GM04503 (cell line): ENCODE measurements around the gene FBXL7.

Experiments
- DNase-seq: peaks from one replicate; pipeline ENCODE4 v3.0.0-alpha.2; 2012; ENCODE audit warnings: low read depth

Gene FBXL7

GRCh38 chr5:15893866-15894265 lies 393.9 kb downstream of the FBXL7 start:
- no peak for DNase-seq

GRCh38 chr5:15897656-15898055 lies 397.7 kb downstream of the FBXL7 start:
- DNase-seq = no peak

GRCh38 chr5:15898641-15899040 lies 398.7 kb downstream of the FBXL7 start:
- DNase-seq = no peak

- DNase-seq = no peak
These were observed 399.5 kb downstream of the FBXL7 start for GRCh38 chr5:15899481-15899880.

GRCh38 chr5:15901151-15901550 lies 401.2 kb downstream of the FBXL7 start:
- DNase-seq = no peak

- no peak for DNase-seq
These were observed 402.1 kb downstream of the FBXL7 start for GRCh38 chr5:15902066-15902465.

GRCh38 chr5:15904899-15905830 lies 405.2 kb downstream of the FBXL7 start:
- DNase-seq = peak; percentile 22

GRCh38 chr5:15914638-15915037 lies 414.7 kb downstream of the FBXL7 start:
- no peak for DNase-seq

- DNase-seq = no peak
These were observed 426.6 kb downstream of the FBXL7 start for GRCh38 chr5:15926586-15926985.

- DNase-seq = no peak
These were observed 427.9 kb downstream of the FBXL7 start for GRCh38 chr5:15927710-15928380.

- peak; percentile 63 for DNase-seq
These were observed 429.8 kb downstream of the FBXL7 start for GRCh38 chr5:15929611-15930263.

GRCh38 chr5:15932066-15932465 lies 432.1 kb downstream of the FBXL7 start:
- no peak for DNase-seq

- DNase-seq = no peak
These were observed 433.6 kb downstream of the FBXL7 start for GRCh38 chr5:15933259-15934207.

- DNase-seq = no peak
These were observed 436.7 kb downstream of the FBXL7 start for GRCh38 chr5:15936505-15937245.

- DNase-seq = no peak
These were observed 437.7 kb downstream of the FBXL7 start for GRCh38 chr5:15937708-15938107.

GRCh38 chr5:15938186-15938585 lies 438.2 kb downstream of the FBXL7 start:
- DNase-seq = no peak

- peak; percentile 69 for DNase-seq
These were observed 439.0 kb downstream of the FBXL7 start for GRCh38 chr5:15938961-15939360.

GRCh38 chr5:15940905-15941304 lies 440.9 kb downstream of the FBXL7 start:
- DNase-seq = no peak

GRCh38 chr5:15943487-15943886 lies 443.5 kb downstream of the FBXL7 start:
- DNase-seq = peak; percentile 31

GRCh38 chr5:15946026-15946425 lies 446.0 kb downstream of the FBXL7 start:
- DNase-seq = no peak

GRCh38 chr5:15948190-15948589 lies 448.2 kb downstream of the FBXL7 start:
- DNase-seq = no peak
